OCI-LY1 (cell line): Measurements from ENCODE around the gene ZNF746.

Experiments
- H2AFZ ChIP-seq: fragments of 200-600 bp; sonication (generic), shearing (Covaris generic); 2 replicates; pipeline ENCODE4 v1.6.0; 2014; ENCODE audit warnings: antibody characterized with exemption, mild to moderate bottlenecking, low read length
- H3F3A ChIP-seq: fragments of 200-600 bp; sonication (generic), shearing (Covaris generic); 2 replicates; pipeline ENCODE4 v1.6.0; 2014; ENCODE audit warnings: mild to moderate bottlenecking, antibody characterized with exemption, low read length, moderate library complexity; ENCODE audit not compliant: insufficient read depth
- H3K27ac ChIP-seq: fragments of 200-600 bp; sonication (generic); 2 replicates; pipeline ENCODE4 v1.5.1; 2014; ENCODE audit warnings: low read length, mixed run types, mild to moderate bottlenecking, low read depth; ENCODE audit not compliant: poor library complexity, severe bottlenecking
- H3K27me3 ChIP-seq: fragments of 200-600 bp; sonication (generic); 2 replicates; pipeline ENCODE4 v1.6.0; 2014; ENCODE audit warnings: antibody characterized with exemption, mild to moderate bottlenecking, low read length, moderate library complexity; ENCODE audit not compliant: insufficient read depth
- H3K36me3 ChIP-seq: fragments of 200-600 bp; sonication (generic); 2 replicates; pipeline ENCODE4 v1.6.1; 2014; ENCODE audit warnings: mild to moderate bottlenecking, antibody characterized with exemption, low read length, moderate library complexity, mixed read lengths; ENCODE audit not compliant: insufficient read depth
- H3K4me1 ChIP-seq: fragments of 200-600 bp; sonication (generic); 2 replicates; pipeline ENCODE4 v1.5.1; 2014; ENCODE audit warnings: mild to moderate bottlenecking, low read length, moderate library complexity; ENCODE audit not compliant: insufficient read depth, severe bottlenecking
- H3K4me2 ChIP-seq: fragments of 200-600 bp; sonication (generic), shearing (Covaris generic); 2 replicates; pipeline ENCODE4 v1.6.1; 2014; ENCODE audit warnings: low read length
- H3K4me3 ChIP-seq: fragments of 200-600 bp; sonication (generic); 2 replicates; pipeline ENCODE4 v1.5.1; 2014; ENCODE audit warnings: low read length, low read depth, mild to moderate bottlenecking, mixed read lengths; ENCODE audit not compliant: poor library complexity, severe bottlenecking
- H3K79me2 ChIP-seq: fragments of 200-600 bp; shearing (Covaris generic); 2 replicates; pipeline ENCODE4 v1.6.1; 2016; ENCODE audit warnings: mixed run types, low read length, mixed read lengths; ENCODE audit not compliant: insufficient read depth
- H3K9ac ChIP-seq: fragments of 200-600 bp; sonication (generic), shearing (Covaris generic); 2 replicates; pipeline ENCODE4 v1.6.1; 2014; ENCODE audit warnings: mild to moderate bottlenecking, low read length, mixed read lengths
- H3K9me2 ChIP-seq: fragments of 200-600 bp; sonication (generic), shearing (Covaris generic); 2 replicates; pipeline ENCODE4 v1.6.1; 2014; ENCODE audit warnings: low read depth, mild to moderate bottlenecking, low read length, mixed read lengths
- H3K9me3 ChIP-seq: fragments of 200-600 bp; shearing (Covaris generic); 2 replicates; pipeline ENCODE4 v1.6.1; 2014; ENCODE audit warnings: low read length, mixed read lengths
- H4K20me1 ChIP-seq: fragments of 200-600 bp; sonication (generic), shearing (Covaris generic); 2 replicates; pipeline ENCODE4 v1.6.0; 2016; ENCODE audit warnings: mild to moderate bottlenecking, low read length; ENCODE audit not compliant: insufficient read depth
- EZH2 ChIP-seq: fragments of 200-600 bp; sonication (generic), shearing (Covaris generic); IDR thresholded peaks from 2 replicates; pipeline ENCODE4 v1.8.0; 2017; ENCODE audit warnings: borderline replicate concordance, mixed run types, mild to moderate bottlenecking, antibody characterized with exemption, low read length, moderate library complexity, mixed read lengths
- TF ChIP-seq, protein P1 (sequence below): fragments of 200-600 bp; sonication (generic), shearing (Covaris generic); IDR thresholded peaks from 2 replicates; pipeline ENCODE4 v1.5.1; 2017; ENCODE audit warnings: mild to moderate bottlenecking, antibody characterized with exemption, low read length, moderate library complexity, mixed read lengths

ZNF746 gene

DNA sequence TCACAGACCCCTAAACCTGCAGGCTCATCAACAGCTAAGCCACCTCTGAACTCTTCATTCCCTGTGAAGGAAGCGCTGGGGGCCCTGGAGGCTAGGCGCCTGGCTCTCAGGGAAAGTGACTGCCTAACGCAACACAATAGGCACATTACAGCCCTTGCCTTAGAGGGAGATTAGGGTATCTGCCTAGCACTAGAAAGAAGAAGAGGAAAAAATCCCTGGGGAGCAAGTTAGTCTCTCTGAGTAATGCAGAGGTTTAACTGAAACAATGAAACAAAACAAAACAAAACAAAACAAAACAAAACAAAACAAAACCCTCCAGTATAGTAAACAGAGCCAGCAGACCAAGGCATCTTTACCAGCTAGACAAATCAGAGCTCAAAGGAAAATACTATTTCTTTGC is 39.4 kb downstream of the ZNF746 start:
- no peak overlapping the region for H3K9ac ChIP-seq
- no peaks in the 10 kb centered on the region for H3K79me2 ChIP-seq
- H3K27ac ChIP-seq: no peak overlapping the region
- no peaks in the 10 kb centered on the region; the same call in 1 of the 2 replicates for H3K27me3 ChIP-seq
- H3F3A ChIP-seq: peaks cover 4% of the 10 kb centered on the region; the same call in 1 of the 2 replicates
- peaks cover 12% of the 10 kb centered on the region for H3K4me1 ChIP-seq
- H3K36me3 ChIP-seq: peaks cover 12% of the 10 kb centered on the region; the same call in 1 of the 2 replicates
- H4K20me1 ChIP-seq: no peaks in the 10 kb centered on the region
- no peak overlapping the region for H2AFZ ChIP-seq
- no peak overlapping the region for H3K4me2 ChIP-seq
- no peaks in the 10 kb centered on the region for H3K9me2 ChIP-seq
- no peak overlapping the region for H3K4me3 ChIP-seq
- no peaks in the 10 kb centered on the region for H3K9me3 ChIP-seq
- TF ChIP-seq, protein P1, sequence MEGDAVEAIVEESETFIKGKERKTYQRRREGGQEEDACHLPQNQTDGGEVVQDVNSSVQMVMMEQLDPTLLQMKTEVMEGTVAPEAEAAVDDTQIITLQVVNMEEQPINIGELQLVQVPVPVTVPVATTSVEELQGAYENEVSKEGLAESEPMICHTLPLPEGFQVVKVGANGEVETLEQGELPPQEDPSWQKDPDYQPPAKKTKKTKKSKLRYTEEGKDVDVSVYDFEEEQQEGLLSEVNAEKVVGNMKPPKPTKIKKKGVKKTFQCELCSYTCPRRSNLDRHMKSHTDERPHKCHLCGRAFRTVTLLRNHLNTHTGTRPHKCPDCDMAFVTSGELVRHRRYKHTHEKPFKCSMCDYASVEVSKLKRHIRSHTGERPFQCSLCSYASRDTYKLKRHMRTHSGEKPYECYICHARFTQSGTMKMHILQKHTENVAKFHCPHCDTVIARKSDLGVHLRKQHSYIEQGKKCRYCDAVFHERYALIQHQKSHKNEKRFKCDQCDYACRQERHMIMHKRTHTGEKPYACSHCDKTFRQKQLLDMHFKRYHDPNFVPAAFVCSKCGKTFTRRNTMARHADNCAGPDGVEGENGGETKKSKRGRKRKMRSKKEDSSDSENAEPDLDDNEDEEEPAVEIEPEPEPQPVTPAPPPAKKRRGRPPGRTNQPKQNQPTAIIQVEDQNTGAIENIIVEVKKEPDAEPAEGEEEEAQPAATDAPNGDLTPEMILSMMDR: no peak
- TF ChIP-seq EZH2: no peak

DNA sequence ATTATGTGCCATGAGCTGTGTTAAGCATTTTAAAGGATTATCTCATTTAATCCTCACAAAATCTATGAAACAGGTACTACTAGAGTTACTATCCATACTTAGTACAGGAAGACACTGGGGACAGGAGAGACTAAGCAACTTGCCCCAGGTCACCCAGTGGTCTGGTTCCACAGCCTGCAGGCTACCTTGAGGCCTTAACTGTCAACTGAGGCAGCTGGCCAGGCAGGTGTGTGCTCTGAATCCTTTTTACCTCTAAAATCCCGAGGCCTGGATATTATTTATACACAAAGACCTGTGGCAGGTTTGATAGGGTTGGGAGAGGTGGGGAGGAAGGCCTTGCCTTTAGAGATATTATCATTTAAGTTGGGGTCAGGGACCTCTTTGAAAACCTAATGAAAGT is 39.8 kb downstream of the ZNF746 start:
- H3K79me2 ChIP-seq: no peaks in the 10 kb centered on the region
- H3K9me3 ChIP-seq: no peaks in the 10 kb centered on the region
- no peaks in the 10 kb centered on the region for H3K9me2 ChIP-seq
- no peak overlapping the region for H3K4me3 ChIP-seq
- H4K20me1 ChIP-seq: no peaks in the 10 kb centered on the region
- no peak overlapping the region for H3K27ac ChIP-seq
- no peak overlapping the region for H3K4me2 ChIP-seq
- H3K36me3 ChIP-seq: peaks cover 12% of the 10 kb centered on the region; the same call in 1 of the 2 replicates
- H2AFZ ChIP-seq: no peak overlapping the region
- no peaks in the 10 kb centered on the region; the same call in 1 of the 2 replicates for H3K27me3 ChIP-seq
- peaks cover 4% of the 10 kb centered on the region; the same call in 1 of the 2 replicates for H3F3A ChIP-seq
- TF ChIP-seq, protein P1: no peak
- H3K4me1 ChIP-seq: peaks cover 12% of the 10 kb centered on the region
- no peak overlapping the region for H3K9ac ChIP-seq

DNA sequence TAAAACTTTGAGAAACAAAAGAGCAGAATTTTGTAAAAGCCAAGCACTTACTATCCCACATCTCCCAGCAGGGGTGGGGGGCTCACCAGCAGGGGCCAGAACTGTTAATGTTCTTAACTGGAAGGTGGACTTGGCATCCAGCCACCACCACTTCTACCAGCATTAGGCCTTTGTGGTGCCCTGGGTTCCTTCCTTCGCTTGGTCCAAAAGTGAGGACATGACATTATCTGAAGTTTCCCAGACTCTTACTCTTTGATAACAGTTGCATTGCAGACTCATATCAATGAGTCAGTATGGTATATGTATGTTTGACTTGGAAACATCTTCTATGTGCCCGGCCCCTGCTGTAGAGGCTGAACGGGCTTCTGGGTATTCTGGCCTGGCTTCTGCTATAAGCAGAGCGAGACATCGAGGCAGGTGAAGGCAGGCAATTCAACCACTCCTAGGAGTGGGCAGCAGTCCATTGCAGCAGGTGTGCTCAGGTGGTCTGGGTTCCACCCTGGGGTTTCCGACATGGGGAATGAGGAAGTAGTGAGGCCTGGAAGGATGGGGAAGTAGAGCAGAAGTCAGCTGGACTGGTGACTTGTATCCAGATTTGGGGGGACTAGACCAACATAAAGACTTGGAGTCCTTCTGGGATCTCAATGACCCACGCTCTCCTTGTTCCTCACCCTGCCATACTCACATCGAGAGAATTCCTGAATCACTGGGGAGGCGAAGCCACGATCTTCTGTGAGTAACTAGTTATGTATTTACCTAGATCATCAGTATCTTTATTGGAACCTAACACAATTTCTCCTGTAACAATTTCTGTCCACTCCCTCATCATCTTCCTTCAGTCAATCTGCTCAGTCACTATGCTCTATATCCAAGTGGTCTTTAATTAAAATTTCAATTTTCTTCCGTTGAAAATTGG is 40.8 kb downstream of the ZNF746 start:
- Histone ChIP-seq H3K79me2 (no peaks in the 10 kb centered on the region), H3K4me1 (peaks cover 12% of the 10 kb centered on the region), H3K9me3 (no peaks in the 10 kb centered on the region), H3K4me2 (no peak overlapping the region), H3K4me3 (no peak overlapping the region), H4K20me1 (no peaks in the 10 kb centered on the region), H2AFZ (no peak overlapping the region), H3K9ac (no peak overlapping the region), H3K36me3 (peaks cover 12% of the 10 kb centered on the region; the same call in 1 of the 2 replicates), H3K27ac (no peak overlapping the region), H3K9me2 (no peaks in the 10 kb centered on the region), H3F3A (peaks cover 4% of the 10 kb centered on the region; the same call in 1 of the 2 replicates), H3K27me3 (no peaks in the 10 kb centered on the region; the same call in 1 of the 2 replicates)
- TF ChIP-seq EZH2: no peak
- TF ChIP-seq, protein P1: no peak
